Retina (tissue), 1 donor: ENCODE data around the gene NAA80.
"Not testable (repeated sequence)": the region's sequence is repeated elsewhere in the genome, so short reads cannot be mapped to it uniquely, and the experiment has no call there.

Experiments used
- DNase-seq: peaks from one replicate; pipeline ENCODE4 v3.0.0-alpha.2; 2016

NAA80 gene

GRCh38 chr3:50288387-50289007, 10.7 kb downstream of the NAA80 start:
- no peak for DNase-seq

- no peak for DNase-seq
Observed at GRCh38 chr3:50287262-50287661, 11.9 kb downstream of the NAA80 start.

- DNase-seq: no peak
Observed at GRCh38 chr3:50286322-50287227, 12.6 kb downstream of the NAA80 start.

GRCh38 chr3:50284121-50284520, 15.1 kb downstream of the NAA80 start:
- DNase-seq: not testable (repeated sequence)

GRCh38 chr3:50279255-50280016, 19.8 kb downstream of the NAA80 start:
- DNase-seq: no peak

- DNase-seq: no peak
Observed at GRCh38 chr3:50278880-50279224, 20.4 kb downstream of the NAA80 start, which contains the start of gene LSMEM2. Gene LSMEM2, plus strand, starts transcription at chr3:50279087. Its CDS starts 27 bp downstream, at chr3:50279114.

- no peak for DNase-seq
Observed at GRCh38 chr3:50278123-50278879, 20.9 kb downstream of the NAA80 start.

- no peak for DNase-seq
Observed at GRCh38 chr3:50276762-50277101, 22.5 kb downstream of the NAA80 start.

- no peak for DNase-seq
Observed at GRCh38 chr3:50275996-50276761, 23.0 kb downstream of the NAA80 start.

GRCh38 chr3:50275141-50275995, 23.8 kb downstream of the NAA80 start:
- DNase-seq: peak; percentile 71

- DNase-seq: peak; percentile 58
Observed at GRCh38 chr3:50274371-50275104, 24.7 kb downstream of the NAA80 start.

- DNase-seq: no peak
Observed at GRCh38 chr3:50273689-50274065, 25.5 kb downstream of the NAA80 start.

- peak; percentile 94 for DNase-seq
Observed at GRCh38 chr3:50272911-50273688, 26.1 kb downstream of the NAA80 start.

- DNase-seq: not testable (repeated sequence)
Observed at GRCh38 chr3:50272538-50272910, 26.7 kb downstream of the NAA80 start.

GRCh38 chr3:50271314-50271936, 27.8 kb downstream of the NAA80 start:
- no peak for DNase-seq

- DNase-seq: no peak
Observed at GRCh38 chr3:50270422-50271224, 28.6 kb downstream of the NAA80 start.

GRCh38 chr3:50269977-50270413, 29.2 kb downstream of the NAA80 start:
- DNase-seq: no peak

- no peak for DNase-seq
Observed at GRCh38 chr3:50269460-50269859, 29.7 kb downstream of the NAA80 start.
